Activated CD4-positive, alpha-beta T cell treated with anti-CD3 and anti-CD28 coated beads, Interleukin-2, Interleukin-4, amounts not matched to agents 100 ng/mL and 50 ng/mL, durations not matched to agents 16 hours and 8 hours (primary cell): Measurements from ENCODE around the gene STING1.
A peak's percentile ranks its signal among the peaks of the same experiment; 100 is the strongest.
"Not testable (repeated sequence)": the region's sequence is repeated elsewhere in the genome, so short reads cannot be mapped to it uniquely, and the experiment has no call there.

Experiments used
- DNase-seq: peaks from one replicate; pipeline ENCODE4 v3.0.0-alpha.2; 2020; ENCODE audit warnings: low spot score

Gene STING1

DNA sequence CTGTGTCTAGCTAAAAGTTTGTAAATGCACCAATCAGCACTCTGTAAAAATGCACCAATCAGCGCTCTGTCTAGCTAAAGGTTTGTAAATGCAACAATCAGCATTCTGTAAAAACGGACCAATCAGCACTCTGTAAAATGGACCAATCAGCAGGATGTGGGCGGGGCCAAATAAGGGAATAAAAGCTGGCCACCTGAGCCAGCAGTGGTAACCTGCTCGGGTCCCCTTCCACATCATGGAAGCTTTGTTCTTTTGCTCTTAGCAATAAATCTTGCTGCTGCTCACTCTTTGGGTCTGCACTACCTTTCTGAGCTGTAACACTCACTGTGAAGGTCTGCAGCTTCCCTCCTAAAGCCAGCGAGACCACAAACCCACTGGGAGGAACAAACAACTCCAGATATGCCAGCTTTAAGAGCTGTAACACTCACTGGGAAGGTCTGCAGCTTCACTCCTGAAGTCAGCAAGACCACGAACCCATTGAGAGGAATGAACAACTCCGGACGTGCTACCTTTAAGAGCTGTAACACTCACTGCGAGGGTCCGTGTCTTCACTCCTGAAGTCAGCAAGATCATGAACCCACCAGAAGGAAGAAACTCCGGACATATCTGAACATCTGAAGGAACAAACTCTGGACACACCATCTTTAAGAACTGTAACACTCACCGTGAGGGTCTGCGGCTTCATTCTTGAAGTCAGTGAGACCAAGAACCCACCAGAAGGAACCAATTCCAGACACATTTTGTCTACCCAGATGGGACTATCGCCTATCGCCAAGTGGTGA is 20.7 kb upstream of the STING1 start:
- DNase-seq, result not testable (repeated sequence)

DNA sequence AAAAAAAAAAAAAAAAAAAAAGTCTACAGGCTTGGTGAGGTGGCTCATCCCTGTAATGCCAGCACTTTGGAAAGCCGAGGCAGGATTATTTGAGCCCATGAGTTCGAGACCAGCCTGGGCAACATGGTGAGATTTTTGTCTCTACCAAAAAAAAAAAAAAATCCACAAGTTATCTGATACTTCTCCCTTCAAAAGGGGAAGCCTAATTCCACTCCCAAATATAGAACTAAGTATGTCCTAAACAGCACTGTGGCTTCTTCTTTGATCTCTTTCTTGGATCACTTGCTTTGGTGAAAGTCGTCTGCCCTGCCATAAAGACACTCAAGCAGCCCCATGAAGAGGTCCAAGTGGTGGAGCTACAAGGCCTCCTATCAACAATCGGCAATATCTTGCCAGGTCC is 18.8 kb upstream of the STING1 start:
- no peak for DNase-seq

DNA sequence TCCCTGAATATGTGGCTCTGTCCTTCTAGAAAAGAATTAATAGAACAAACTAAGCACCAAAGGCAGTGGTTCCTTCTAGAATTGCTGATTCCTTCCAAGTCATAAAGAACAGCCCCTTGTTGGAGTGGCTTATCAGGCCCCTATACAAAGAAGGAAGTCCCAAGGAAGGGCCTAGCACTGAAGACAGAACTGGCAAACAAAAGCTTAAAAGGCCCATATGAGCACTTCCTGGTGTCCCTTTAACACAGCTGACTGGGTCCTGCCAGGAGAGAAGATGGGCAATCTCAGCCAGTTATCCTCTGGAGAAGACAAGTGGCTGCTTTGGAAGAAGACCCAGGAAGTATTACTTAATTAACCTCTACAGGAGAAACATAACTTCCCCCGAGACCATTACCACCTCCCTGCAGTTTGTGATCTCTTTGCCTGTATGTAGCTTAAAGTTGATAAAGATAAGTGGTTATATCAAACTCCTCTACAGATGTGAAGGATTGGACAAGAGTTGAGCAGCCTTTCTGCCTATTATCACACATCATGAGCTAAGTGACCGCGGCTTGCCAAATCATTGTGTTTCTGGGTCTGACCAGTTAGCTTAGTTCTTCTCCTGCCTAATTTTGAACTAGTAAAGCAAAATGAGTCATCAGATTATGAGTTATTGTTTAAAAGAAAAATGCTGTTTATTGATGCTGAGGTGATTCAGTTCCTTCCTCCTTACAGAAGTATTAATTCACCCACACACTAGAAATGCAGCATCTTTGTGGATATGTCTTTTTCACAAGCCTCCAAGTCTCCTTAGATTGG is 13.3 kb upstream of the STING1 start:
- no peak for DNase-seq

DNA sequence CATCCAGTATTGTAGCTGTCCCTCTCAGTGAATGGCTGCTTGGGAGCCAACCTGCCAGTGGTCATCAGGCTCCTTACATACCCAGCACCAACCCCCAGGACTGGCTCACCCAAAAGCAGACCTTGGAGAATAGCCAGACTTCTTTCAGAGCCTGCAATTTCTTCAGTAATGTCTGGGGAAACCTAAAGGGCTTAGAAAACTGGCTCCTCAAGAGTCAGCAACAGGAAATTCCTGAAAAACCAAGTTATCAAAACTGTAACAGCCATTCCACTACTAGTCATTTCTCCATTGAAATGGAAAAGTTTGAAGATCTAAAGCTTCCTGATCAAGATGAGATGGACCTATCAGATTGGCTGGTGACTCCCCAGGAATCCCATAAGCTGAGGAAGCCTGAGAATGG is 12.3 kb upstream of the STING1 start:
- no peak for DNase-seq

DNA sequence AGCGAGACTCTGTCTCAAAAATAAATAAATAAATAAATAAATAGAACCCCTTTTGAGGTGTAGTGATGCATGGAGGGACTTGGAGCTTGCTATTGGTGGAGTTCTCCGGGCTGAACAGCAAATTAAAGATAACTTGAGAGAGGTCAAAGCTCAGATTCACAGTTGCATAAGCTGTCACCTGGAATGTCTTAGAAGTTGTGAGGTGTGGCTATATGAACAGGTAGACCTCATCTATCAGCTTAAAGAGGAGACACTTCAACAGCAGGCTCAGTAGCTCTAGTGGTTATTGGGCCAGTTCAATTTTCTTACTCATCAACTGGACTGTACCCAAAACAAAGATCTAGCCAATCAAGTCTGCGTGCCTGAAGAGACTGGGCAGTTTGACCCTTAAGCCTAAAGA is 11.7 kb upstream of the STING1 start:
- no peak for DNase-seq

DNA sequence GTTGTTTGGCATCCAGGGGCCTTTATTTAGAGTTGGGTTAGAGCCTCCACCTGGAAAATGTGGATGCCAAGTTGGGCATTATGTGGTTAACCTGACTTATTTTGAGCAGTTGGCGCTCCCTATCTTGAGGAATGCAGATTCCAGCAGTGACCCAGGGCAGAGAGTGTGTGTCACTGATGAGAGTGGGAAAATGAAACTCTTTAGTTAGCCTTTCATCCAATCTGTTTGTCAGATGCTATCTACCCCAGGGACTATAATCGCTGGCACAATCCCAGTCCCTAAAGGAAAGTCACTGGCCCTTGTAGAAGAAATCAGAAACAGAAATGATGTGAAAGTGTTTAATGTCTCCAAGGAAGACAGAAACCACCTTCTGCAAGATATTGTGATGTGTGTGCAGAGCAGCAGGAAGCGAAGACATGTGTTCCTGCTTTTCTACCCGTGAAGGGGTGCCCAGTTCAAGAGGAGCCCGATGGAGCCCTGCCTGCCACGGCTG is 10.2 kb upstream of the STING1 start:
- no peak for DNase-seq

DNA sequence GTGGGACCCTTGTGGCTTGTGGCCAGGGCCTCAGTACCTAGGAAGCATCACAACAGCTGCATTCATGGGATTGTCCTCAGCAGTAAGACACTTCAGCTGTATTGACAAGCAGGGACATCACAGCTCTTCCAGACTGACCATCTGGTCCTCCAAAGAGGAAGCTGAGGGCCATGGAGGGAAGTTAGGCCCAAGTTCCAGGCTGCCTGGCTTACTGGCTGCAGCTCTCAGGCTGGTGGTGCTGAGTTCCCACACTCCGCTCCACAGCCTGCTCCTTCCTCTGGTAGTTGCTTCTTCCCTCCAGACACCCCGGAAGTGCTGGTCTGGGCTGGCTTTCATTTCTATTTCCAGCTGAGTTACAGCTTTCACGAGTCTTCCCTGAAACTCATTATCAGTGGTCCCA is 5.7 kb upstream of the STING1 start:
- no peak for DNase-seq

DNA sequence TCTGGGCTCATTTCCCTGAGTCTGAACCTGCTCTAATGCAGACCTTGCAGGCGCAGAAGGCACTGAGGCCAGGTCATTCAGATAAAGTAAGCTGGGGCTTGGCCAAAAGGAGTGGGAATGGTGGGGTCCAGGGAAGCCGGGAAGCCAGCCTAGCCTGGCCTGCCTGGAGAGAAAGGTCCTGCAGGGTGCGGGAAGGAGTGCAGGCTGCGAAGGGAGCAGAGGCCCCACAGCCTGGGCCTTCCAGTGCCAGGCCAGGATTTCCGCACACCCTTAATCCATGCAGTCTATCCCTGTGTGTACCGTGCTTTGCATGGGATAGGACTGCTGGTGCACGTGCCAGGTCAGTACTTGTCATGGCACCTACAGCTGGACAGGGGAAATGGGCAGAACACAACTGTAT is 3.6 kb upstream of the STING1 start:
- no peak for DNase-seq

DNA sequence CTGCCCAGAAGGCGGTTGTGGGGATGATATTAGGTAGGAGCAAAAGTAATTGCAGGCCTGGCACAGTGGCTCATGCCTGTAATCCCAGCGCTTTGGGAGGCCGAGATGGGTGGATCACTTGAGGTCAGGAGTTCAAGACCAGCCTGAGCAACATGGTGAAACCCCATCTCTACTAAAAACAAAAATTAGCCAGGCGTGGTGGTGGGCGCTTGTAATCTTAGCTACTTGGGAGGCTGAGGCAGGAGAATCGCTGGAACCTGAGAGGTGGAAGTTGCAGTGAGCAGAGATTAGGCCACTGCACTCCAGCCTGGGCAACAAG is 291 bp upstream of the STING1 start:
- not testable (repeated sequence) for DNase-seq

DNA sequence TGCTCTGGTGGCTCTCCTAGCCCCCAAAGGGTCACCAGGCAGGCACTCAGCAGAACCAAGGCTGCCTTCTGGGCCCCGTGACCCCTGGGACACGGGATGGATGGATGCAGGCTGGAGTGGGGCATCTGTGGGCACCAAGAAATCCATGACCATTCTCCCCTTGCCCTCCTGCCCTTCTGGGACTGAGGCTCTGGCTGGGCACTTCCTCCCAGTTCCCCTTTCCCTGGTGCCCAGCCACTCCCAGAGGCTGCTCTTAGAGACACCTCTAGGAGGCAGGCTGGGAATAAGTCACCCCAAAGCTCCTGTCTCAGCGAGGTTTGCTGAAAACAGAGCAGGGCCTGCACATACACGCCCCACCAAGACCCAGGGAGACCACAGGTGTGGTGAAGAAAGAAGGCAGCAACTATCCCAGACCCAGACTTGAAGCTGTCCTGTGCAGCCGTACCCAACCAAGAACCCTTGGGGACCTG is 943 bp downstream of the STING1 start:
- DNase-seq, result peak; percentile 26

DNA sequence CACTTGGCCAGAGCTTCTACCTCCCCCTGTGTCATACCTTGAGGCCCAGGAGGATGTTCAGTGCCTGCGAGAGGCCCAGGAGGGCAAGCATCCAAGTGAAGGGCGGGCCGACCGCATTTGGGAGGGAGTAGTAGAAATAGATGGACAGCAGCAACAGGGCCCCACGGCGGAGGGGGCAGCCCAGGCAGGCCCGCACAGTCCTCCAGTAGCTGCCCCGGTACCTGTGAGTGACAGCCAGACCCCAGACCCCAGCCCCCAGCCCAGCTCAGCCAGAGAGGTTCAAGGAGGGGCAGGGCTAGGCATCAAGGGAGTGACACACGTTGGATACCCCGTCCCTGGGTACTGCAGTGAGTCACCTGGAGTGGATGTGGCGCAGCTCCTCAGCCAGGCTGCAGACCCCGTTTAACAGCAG is 1.4 kb downstream of the STING1 start:
- peak; percentile 44 for DNase-seq

DNA sequence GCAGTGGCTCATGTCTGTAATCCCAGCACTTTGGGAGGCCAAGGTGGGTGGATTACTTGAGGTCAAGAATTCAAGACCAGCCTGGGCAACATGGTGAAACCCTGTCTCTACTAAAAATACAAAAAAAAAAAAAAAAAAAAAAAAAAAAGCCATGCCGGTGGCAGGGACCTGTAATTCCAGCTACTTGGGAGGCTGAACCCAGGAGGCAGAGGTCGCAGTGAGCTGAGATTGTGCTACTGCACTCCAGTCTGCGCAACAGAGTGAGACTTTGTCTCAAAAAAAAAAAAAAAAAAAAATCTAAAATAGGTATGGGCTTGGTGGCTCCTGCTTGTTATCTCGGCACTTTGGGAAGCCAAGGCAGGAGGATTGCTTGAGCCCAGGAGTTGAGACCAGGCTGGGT is 2.8 kb downstream of the STING1 start:
- not testable (repeated sequence) for DNase-seq

DNA sequence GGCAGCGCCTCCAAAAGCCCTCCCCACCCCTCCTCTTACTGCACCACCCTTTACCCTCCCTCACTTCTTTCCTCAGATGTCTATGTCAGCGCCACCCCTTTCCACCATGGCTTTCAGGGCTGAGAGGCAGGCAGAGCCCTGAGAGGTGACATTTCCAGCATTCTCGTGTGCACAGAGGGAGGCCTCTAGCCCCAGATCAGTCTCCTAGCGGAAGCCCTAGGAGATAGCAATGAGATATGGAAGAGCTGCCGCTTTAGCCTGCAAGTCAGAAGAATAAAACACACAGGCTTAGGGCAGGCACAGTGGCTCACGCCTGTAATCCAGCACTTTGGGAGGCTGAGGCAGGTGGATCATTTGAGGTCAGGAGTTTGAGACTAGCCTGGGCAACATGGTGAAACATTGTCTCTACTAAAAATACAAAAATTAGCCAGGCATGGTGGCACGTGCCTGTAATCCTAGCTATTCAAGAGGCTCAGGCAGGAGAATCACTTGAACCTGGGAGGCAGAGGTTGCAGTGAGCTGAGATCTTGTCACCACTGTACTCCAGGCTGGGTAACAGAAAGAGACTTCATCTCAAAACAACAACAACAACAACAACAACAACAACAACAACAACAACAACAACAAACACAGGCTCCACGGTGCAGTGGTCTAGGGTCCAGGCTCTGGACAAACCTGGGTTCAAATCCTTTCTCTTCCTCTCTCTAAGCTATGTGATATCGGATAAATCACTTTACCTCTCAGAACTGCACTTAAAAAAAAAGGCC is 3.7 kb downstream of the STING1 start:
- DNase-seq, result not testable (repeated sequence)

DNA sequence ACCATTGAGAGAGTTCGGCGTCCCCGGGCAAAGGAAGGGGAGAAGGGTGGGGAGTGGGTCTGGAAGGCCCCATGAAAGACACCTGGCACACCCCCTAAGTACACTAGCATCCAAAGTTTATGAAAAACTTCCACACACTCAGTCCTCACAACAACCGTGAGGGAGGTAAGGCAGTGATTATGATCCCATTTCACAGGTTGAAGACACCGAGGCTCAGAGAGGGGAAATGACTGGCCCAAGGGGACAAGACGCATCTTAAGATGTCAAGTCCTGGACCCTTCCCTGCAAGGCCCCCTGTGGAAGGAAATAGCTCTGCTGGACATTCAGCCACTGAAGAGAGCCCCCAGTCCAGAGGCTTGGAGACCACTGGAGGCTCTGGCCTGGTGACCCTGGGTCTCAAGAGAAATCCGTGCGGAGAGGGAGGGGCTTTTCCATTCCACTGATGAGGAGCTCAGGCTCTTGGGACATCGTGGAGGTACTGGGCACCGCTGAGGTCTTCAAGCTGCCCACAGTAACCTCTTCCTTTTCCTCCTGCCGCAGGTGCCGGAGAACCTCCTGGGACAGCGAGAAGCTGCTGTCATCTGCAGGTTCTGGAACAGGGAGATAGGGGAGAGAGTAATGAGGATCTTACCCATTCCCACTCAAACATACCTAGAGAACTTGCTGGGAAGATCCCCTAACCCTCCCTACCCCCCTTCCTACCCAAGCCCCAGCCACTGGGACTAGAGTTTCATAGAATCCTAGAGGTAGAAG is 6.5 kb downstream of the STING1 start:
- DNase-seq, result no peak

DNA sequence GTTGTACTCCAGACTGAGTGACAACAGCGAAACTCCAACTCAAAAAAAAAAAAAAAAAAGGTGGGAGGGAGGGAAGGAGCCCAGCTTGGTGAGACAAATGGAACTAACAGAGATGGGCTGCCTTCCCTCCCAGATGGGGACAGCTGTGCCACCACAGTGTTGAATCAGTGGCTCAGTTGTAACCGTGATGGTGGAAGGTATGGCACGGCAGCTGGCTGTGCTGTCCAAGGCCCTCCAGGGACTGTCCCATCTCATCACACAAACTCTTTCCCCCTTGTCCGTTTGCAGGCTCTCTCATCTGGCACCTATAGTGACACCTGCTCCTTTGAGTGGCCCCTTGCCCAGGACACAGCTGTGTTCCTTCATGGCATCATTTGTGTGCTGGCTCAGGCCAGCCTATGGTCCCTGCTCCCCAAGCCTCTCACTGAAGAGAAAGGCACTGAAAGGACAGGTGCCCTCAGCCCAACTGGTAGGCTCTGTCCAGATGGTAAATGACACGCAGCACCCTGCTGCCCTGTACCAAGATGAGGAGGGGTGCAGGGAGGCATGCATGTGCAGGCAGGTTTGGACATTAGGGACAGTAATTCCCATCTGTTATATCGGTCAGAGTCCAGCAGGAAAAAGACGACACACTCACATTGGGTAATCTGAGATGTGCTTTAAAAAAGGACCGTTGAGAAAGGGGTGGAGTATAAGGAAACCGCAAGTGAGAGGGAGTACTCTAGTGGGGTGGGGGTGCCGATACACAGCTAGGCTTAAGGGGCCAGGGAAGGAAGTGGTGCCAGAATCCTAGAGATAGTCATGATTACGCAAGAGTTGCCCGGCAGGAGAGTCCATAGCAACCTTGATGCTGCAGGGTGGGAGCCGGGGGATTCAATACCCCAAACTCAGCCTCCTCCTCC is 7.4 kb downstream of the STING1 start:
- peak; percentile 33 for DNase-seq

DNA sequence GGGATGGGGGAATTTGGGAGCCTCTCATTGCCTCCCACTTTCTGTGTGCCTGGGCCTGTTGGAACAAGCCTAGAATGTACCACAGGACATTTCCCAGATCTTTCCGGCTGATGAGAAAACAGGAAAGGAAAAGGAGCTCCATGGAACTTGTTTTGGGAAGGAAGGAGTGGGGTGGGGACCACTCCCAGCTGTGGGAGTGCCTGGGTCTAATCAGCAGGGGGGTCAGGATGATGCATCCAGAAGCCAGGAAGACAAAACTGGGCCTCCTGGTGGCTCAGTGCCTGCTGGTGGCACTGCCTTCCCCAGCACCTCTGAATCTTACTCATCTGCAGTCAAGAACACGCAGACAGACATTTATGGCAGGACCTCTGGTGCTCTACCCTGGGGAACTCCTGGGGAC is 9.0 kb downstream of the STING1 start:
- no peak for DNase-seq

DNA sequence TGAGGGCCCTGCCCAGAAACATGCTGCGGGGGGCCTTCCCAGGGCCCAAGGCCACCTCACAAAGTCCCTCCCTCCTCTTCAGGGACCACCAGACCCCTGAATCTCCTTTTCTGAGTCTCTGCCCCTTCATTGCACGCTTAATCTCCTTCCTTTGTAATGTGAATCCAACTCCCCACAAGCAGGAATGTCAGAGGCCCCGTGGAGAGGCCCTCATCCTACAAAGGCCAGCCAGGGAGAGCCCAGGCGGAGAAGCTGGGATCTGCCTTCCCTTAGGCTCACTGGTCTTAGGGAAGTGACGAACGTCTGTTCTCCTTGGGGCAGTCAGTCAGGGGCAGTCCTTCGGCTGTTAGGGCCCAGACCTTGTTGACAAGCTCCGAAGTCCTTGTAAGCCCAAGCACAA is 9.5 kb downstream of the STING1 start:
- no peak for DNase-seq

DNA sequence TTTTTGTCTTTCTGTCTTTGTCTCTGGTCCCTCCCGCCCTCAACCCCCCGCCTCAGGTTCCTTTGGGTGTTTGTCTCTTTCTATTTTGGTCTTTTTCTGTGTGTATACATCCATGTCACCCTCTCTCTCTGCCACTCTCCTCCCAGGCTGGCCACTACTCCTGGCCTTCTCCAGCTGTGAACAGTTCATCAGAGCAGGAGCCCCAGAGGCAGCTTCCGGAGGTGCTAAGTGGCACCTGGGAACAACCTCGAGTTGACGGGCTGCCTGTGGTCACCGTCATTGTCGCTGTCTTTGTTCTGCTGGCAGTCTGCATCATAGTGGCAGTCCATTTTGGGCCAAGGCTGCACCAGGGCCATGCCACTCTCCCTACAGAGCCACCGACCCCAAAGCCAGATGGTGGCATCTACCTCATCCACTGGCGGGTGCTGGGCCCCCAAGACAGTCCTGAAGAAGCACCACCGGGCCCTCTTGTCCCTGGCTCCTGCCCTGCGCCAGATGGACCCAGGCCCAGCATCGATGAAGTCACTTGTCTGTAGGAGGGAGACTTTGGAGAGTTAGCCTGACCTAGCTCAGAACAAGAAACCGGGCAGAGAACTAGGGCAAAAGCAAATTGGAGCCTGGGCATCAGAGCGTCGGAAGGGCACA is 10.1 kb downstream of the STING1 start:
- no peak for DNase-seq

DNA sequence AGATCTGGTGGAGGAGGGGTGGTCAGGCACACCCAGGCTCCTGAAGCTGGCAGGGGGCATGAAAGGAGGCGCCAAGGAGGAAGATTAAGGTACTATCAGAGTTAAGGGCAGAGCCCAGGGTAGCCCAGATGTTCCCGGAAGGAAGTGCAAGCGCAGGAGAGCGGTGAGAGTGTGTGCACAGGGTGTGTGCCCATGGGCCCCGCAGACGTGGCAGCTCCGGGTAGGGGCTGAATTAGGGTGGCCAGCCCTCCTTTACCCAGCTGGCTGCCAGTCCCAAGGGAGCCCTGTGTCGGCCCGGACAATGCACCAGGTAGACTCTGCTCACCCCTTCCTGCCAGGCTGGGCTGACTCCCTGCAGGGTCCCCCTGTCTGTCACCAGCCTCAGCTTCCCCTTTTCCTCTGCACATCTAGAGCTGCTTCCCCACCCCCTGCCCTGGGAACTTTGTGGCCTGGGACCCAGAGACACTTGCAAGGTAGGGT is 11.7 kb downstream of the STING1 start, which contains the start of gene SMIM33:
Gene SMIM33, plus strand, starts transcription at position 184 of the 480 bp plus-strand sequence. Its CDS starts 118 bp downstream, at position 302.
- DNase-seq, result peak; percentile 52

DNA sequence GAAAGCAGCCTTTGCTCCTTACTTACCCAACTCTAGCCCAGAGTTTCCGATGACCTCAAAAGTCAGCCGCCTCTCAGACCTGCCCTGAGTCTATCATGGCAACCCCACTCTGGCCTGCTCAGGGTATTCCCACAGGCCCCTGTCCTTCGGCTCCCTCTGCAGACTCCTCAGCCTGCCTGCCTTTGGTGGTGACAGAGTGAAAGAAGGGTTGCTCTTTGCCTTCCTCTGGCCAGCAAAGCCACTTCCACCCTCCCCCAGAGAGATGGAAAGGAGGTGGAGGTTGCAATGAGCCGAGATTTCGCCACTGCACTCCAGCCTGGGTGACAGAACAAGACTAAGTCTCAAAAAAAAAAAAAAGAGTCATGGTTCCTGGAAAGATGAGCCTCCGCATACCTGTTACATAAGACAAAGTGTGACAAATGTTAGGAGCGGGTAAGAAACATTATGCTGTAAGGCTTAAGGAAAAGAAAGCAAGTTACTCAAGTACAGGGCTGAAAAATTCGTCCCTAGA is 14.1 kb downstream of the STING1 start:
- peak; percentile 36 for DNase-seq
